Spleen (tissue), 11 donors: ENCODE data around the gene CNTROB. TPM values are rescaled to one million over a fixed set of nuclear protein-coding genes. Genes with fewer than 3 reads are reported as not detected.

Experiments
- DNase-seq: peaks from one replicate; pipeline ENCODE4 v3.0.0-alpha.2; 2020
- H3K27ac ChIP-seq, 8 donors: fragments of 200-600 bp; sonication (generic) in 7 of 8; 1 replicate in 4 of 8; 2 replicates in 4 of 8; pipeline versions ENCODE4 v1.5.0 to v1.8.0; 2016 to 2021; ENCODE audit warnings: inconsistent platforms in 4 of 8, mild to moderate bottlenecking in 4 of 8, moderate library complexity in 1 of 8
- H3K27me3 ChIP-seq, 7 donors: fragments of 200-600 bp; sonication (generic) in 6 of 7; replicated peaks in 1 of 7; 1 replicate in 4 of 7; 2 replicates in 3 of 7; pipeline versions ENCODE4 v1.5.0 to v1.8.0; 2016 to 2021; ENCODE audit warnings: inconsistent platforms in 3 of 7, mild to moderate bottlenecking in 1 of 7
- H3K36me3 ChIP-seq, 6 donors: fragments of 200-600 bp; sonication (generic) in 5 of 6; 1 replicate in 4 of 6; 2 replicates in 2 of 6; pipeline versions ENCODE4 v1.5.0 to v1.8.0; 2016 to 2021; ENCODE audit warnings: inconsistent platforms in 2 of 6
- H3K4me1 ChIP-seq, 6 donors: fragments of 200-600 bp; sonication (generic) in 5 of 6; 1 replicate in 3 of 6; 2 replicates in 3 of 6; pipeline versions ENCODE4 v1.5.0 to v1.8.0; 2016 to 2021; ENCODE audit warnings: inconsistent platforms in 3 of 6
- H3K4me3 ChIP-seq, 8 donors: fragments of 200-600 bp; sonication (generic) in 7 of 8; 1 replicate in 4 of 8; 2 replicates in 4 of 8; pipeline versions ENCODE4 v1.5.0 to v1.8.0; 2016 to 2021; ENCODE audit warnings: inconsistent platforms in 4 of 8, mild to moderate bottlenecking in 4 of 8, moderate library complexity in 2 of 8
- H3K9me3 ChIP-seq, 8 donors: fragments of 200-600 bp; sonication (generic) in 7 of 8; 1 replicate in 4 of 8; 2 replicates in 4 of 8; pipeline versions ENCODE4 v1.5.0 to v1.8.0; 2016 to 2021; ENCODE audit warnings: inconsistent platforms in 4 of 8
- CTCF ChIP-seq, 11 experiments: fragments of 200-600 bp in 7 of 11; fragments of 450-650 bp in 4 of 11; sonication (generic) in 4 of 11; IDR thresholded peaks in 8 of 11; conservative IDR thresholded peaks in 3 of 11; 1 replicate in 7 of 11; 2 replicates in 4 of 11; pipeline versions ENCODE4 v1.4.0 to v1.8.0; 2016 to 2021; ENCODE audit warnings: antibody characterized with exemption in 11 of 11, inconsistent platforms in 4 of 11, mild to moderate bottlenecking in 1 of 11
- POLR2A ChIP-seq, 3 donors: fragments of 450-650 bp; IDR thresholded peaks; one replicate each; pipeline ENCODE4 v1.5.1; 2017; ENCODE audit warnings: antibody characterized with exemption in 3 of 3, mild to moderate bottlenecking in 1 of 3
- POLR2AphosphoS5 ChIP-seq, 3 donors: sonication (generic); formaldehyde crosslinking; IDR thresholded peaks; one replicate each; pipeline ENCODE4 v1.5.1; 2017; ENCODE audit warnings: antibody characterized with exemption in 3 of 3
- WGBS, 5 donors: extraction: QIAGEN DNeasy Blood & Tissue Kit in 3 of 5; methylation state at CpG; one replicate each; pipeline versions ENCODE4 v1.1.5 to v1.1.7; 2013 to 2018; 5-methylcytosine and 5-hydroxymethylcytosine counted together
- intact Hi-C: fragments of 100-400 bp; cut with DNase I; formaldehyde crosslinking; loops from one replicate; pipeline ENCODE4 v1.15.0; 2023; ENCODE audit warnings: low total_unique reads
- polyA plus RNA-seq, 3 donors: library from polyadenylated mRNA; stranded (reverse); fragments of 200-250 nt; gene quantifications; one replicate each; pipeline ENCODE4 v1.2.1, GENCODE V29; 2013
- total RNA-seq, 7 donors: library from RNA; depleted of rRNA in 3 of 7; stranded (reverse); fragments of >200 nt in 3 of 7; fragmentation: NEBNext Ultra II Directional in 4 of 7; extraction: Animal tissue kit (Norgen Biotek cat#: 25700) in 4 of 7; gene quantifications; one replicate each; pipeline versions ENCODE4 v1.1.0 to v1.2.1, GENCODE V29; 2016 to 2021
- donor health status: healthy with polysubstance abuse.
- donor health status: DM: no; HTN: no; CAD: no; lungs with moderate emphysema.
- donor health status: DM: no; HTN: no; CAD: no.
- donor health status: Bipolar disorder and iron deficiency.
- donor health status: healthy.
- donor health status: DM: no; HTN: no; CAD: no.
- donor health status: DM: yes; HTN: yes; CAD: no.

CNTROB gene
- total and polyA plus RNA-seq, 10 donors: 19.6 to 27.1 (median 24.7) TPM

DNA sequence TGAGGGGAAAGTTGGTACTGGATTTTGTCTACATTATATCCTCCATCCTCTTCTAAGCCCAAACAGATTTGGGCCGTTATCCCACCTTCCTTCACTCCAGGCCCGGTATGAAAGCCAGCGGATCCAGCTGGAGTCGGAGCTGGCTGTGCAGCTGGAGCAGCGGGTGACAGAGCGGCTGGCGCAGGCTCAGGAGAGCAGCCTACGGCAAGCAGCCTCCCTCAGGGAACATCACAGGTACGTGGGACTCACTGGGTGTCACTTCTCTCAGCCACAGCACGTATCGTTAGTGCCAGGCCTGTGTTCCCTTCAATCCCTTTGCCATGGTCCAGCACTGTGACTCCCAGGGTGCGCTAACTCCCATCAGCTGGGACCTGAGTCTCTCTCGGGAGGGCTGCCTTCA, 11.3 kb downstream of the CNTROB start:
- intact Hi-C loops: no loop called here

GRCh38 chr17:7944326-7944725, 12.3 kb downstream of the CNTROB start:
- TF ChIP-seq POLR2A (IDR thresholded peaks at IDR 0.05): no peak
- no peak for TF ChIP-seq POLR2AphosphoS5 (IDR thresholded peaks at IDR 0.05)
- TF ChIP-seq CTCF (IDR thresholded peaks at IDR 0.05 in 8 of 11, conservative IDR thresholded peaks at IDR 0.05 in 3 of 11): no peak
- intact Hi-C loops: no loop called here
- 92 to 95% (median 94%) methylated on average over 9 of the region's 9 CpGs for WGBS, 5 donors
- no peaks in the 10 kb centered on the region for H3K27me3 ChIP-seq
- H3K36me3 ChIP-seq: peaks cover 4 to 97% (median 91%) of the 10 kb centered on the region in 6 donors
- H3K27ac ChIP-seq: no peak overlapping the region
- no peaks in the 10 kb centered on the region for H3K4me1 ChIP-seq
- H3K9me3 ChIP-seq: no peaks in the 10 kb centered on the region
- no peak for DNase-seq
- H3K4me3 ChIP-seq: no peak overlapping the region

More for the DNA sequence above, 11.3 kb downstream of the CNTROB start:
- H3K4me1 ChIP-seq: no peaks in the 10 kb centered on the region
- TF ChIP-seq POLR2A (IDR thresholded peaks at IDR 0.05) (no peak), POLR2AphosphoS5 (IDR thresholded peaks at IDR 0.05) (no peak), CTCF (IDR thresholded peaks at IDR 0.05 in 8 of 11, conservative IDR thresholded peaks at IDR 0.05 in 3 of 11) (no peak)
- 88 to 98% (median 93%) methylated on average over 11 to 13 of the region's 13 CpGs for WGBS, 5 donors
- H3K27me3 ChIP-seq: no peaks in the 10 kb centered on the region
- peaks cover 4 to 97% (median 86%) of the 10 kb centered on the region in 6 donors for H3K36me3 ChIP-seq
- DNase-seq: no peak
- no peak overlapping the region for H3K4me3 ChIP-seq
- no peak overlapping the region for H3K27ac ChIP-seq
- no peaks in the 10 kb centered on the region for H3K9me3 ChIP-seq

DNA sequence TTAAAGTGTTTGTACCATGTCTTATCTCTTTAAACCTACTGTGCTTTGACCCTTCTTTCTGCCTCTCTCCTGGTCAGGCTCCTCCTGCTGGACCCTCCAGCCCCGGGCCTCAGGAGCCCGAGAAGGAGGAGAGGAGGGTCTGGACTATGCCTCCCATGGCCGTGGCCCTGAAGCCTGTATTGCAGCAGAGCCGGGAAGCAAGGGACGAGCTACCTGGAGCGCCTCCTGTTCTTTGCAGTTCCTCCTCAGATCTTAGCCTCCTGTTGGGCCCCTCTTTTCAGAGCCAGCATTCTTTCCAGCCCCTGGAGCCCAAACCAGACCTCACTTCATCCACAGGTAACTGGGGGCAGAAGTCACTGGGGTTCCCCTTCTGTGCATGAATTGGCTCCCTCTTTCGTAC, 13.6 kb downstream of the CNTROB start:
- Histone ChIP-seq H3K9me3 (no peaks in the 10 kb centered on the region), H3K36me3 (peaks cover 4 to 97% (median 82%) of the 10 kb centered on the region in 6 donors), H3K27me3 (no peaks in the 10 kb centered on the region), H3K4me1 (no peaks in the 10 kb centered on the region), H3K27ac (no peak overlapping the region), H3K4me3 (no peak overlapping the region)
- 84 to 97% (median 90%) methylated on average over 7 of the region's 7 CpGs for WGBS, 5 donors
- intact Hi-C loops: no loop called here
- no peak for DNase-seq
- TF ChIP-seq CTCF (IDR thresholded peaks at IDR 0.05 in 8 of 11, conservative IDR thresholded peaks at IDR 0.05 in 3 of 11): no peak
- no peak for TF ChIP-seq POLR2AphosphoS5 (IDR thresholded peaks at IDR 0.05)
- no peak for TF ChIP-seq POLR2A (IDR thresholded peaks at IDR 0.05)

DNA sequence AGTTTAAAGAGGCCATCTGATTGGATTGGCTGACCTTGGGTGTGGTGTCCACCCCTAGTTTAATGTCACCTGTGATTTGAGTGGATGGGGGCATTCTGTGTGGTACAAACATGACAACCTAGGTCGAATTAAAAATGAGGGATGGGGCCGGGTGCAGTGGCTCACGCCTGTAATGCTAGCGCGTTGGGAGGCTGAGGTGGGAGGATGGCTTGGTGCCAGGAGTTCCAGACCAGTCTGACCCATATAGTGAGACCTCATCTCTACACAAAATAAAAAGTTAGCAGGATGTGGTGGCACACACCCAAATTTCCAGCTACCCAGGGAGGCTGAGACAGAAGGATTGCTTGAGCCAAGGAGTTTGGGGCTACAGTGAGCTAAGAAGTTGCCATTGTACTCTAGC, 14.4 kb downstream of the CNTROB start:
- Histone ChIP-seq H3K27me3 (no peaks in the 10 kb centered on the region), H3K9me3 (no peaks in the 10 kb centered on the region), H3K27ac (no peak overlapping the region), H3K36me3 (peaks cover 4 to 89% (median 75%) of the 10 kb centered on the region in 6 donors), H3K4me1 (peaks cover 0 to 6% (median 0%) of the 10 kb centered on the region in 6 donors), H3K4me3 (no peak overlapping the region)
- intact Hi-C loops: no loop called here
- TF ChIP-seq POLR2AphosphoS5 (IDR thresholded peaks at IDR 0.05) (no peak), CTCF (IDR thresholded peaks at IDR 0.05 in 8 of 11, conservative IDR thresholded peaks at IDR 0.05 in 3 of 11) (no peak), POLR2A (IDR thresholded peaks at IDR 0.05) (no peak)
- DNase-seq: no peak
- 71 to 91% (median 84%) methylated on average over 5 of the region's 5 CpGs for WGBS, 5 donors
